HCT116 (cell line): ENCODE results near the gene IQGAP3.

Source experiments
- CEBPB ChIP-seq: IDR thresholded peaks from 2 replicates; pipeline ENCODE4 v1.6.1; 2012; ENCODE audit warnings: low read depth
- EZH2 ChIP-seq: fragments of 200-600 bp; sonication (generic); IDR thresholded peaks from 2 replicates; pipeline ENCODE4 v1.6.1; 2017; ENCODE audit warnings: antibody characterized with exemption, mixed run types
- JUND ChIP-seq: IDR thresholded peaks from 2 replicates; pipeline ENCODE4 v1.6.1; 2012
- SP1 ChIP-seq: IDR thresholded peaks from 2 replicates; pipeline ENCODE4 v1.6.1; 2012; ENCODE audit warnings: low read depth
- YY1 ChIP-seq: IDR thresholded peaks from 2 replicates; pipeline ENCODE4 v1.6.1; 2011; ENCODE audit warnings: low read length, low read depth, moderate library complexity, mild to moderate bottlenecking; ENCODE audit not compliant: insufficient replicate concordance; ENCODE audit errors: extremely low read depth
- ZFX ChIP-seq: fragments of 450-650 bp; IDR thresholded peaks from 2 replicates; pipeline ENCODE4 v1.6.1; 2017
- TF ChIP-seq, protein P1 (sequence below), 3 experiments: fragments of 200-600 bp in 1 of 3; sonication (generic) in 1 of 3; IDR thresholded peaks in 2 of 3; conservative IDR thresholded peaks in 1 of 3; 2 replicates each; pipeline ENCODE4 v1.5.1; 2012 to 2017; ENCODE audit warnings: low read depth in 2 of 3, low read length in 2 of 3, antibody characterized with exemption in 1 of 3, borderline replicate concordance in 1 of 3, control low read depth in 1 of 3, mild to moderate bottlenecking in 1 of 3, mixed read lengths in 1 of 3, mixed run types in 1 of 3, moderate library complexity in 1 of 3; ENCODE audit not compliant: insufficient read depth in 1 of 3
- TF ChIP-seq, protein P2 (sequence below): IDR thresholded peaks from 2 replicates; pipeline ENCODE4 v1.6.1; 2012; ENCODE audit warnings: low read depth
- TF ChIP-seq, protein P3 (sequence below): IDR thresholded peaks from 2 replicates; pipeline ENCODE4 v1.6.1; 2012

DNA sequence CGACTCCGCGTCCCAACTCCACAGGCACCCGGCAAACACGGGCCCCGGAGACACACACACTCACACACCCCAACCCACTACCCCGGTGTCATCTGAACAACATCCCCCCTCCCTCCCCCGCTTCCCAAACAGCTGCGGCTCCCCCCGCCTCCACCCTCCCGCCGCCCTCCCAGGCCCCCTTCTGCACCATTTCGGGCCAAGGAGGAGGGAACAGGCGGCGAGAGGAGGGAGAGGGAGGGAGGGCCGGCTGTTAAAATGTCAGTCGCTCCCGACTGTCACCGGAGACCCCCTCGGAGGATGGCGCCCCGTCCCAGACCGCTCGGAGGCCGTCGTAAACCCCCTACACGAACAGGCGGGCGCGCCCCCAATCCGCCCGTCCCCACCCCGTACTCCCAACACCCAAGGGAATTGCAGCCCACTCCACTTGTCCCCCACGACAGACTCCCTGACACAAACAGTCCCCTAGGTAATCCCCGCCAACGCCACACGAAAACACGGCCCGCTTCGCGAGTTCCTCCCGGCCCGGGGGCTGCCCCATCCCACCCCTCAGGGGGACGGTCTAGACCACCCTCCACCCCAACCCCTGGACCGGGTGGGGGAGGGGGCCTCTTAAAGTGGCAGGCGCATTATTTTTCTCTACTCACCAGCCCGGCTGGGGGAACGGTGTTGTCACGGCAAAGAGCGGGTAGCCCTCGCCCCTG lies 72.4 kb downstream of the IQGAP3 start:
- TF ChIP-seq, protein P1, sequence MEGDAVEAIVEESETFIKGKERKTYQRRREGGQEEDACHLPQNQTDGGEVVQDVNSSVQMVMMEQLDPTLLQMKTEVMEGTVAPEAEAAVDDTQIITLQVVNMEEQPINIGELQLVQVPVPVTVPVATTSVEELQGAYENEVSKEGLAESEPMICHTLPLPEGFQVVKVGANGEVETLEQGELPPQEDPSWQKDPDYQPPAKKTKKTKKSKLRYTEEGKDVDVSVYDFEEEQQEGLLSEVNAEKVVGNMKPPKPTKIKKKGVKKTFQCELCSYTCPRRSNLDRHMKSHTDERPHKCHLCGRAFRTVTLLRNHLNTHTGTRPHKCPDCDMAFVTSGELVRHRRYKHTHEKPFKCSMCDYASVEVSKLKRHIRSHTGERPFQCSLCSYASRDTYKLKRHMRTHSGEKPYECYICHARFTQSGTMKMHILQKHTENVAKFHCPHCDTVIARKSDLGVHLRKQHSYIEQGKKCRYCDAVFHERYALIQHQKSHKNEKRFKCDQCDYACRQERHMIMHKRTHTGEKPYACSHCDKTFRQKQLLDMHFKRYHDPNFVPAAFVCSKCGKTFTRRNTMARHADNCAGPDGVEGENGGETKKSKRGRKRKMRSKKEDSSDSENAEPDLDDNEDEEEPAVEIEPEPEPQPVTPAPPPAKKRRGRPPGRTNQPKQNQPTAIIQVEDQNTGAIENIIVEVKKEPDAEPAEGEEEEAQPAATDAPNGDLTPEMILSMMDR (IDR thresholded peaks at IDR 0.05 in 2 of 3, conservative IDR thresholded peaks at IDR 0.05 in 1 of 3; ENCODE audit: borderline replicate concordance in 1 of 3, insufficient read depth in 1 of 3, low read depth in 2 of 3, low read length in 2 of 3): no peak
- TF ChIP-seq, protein P2, sequence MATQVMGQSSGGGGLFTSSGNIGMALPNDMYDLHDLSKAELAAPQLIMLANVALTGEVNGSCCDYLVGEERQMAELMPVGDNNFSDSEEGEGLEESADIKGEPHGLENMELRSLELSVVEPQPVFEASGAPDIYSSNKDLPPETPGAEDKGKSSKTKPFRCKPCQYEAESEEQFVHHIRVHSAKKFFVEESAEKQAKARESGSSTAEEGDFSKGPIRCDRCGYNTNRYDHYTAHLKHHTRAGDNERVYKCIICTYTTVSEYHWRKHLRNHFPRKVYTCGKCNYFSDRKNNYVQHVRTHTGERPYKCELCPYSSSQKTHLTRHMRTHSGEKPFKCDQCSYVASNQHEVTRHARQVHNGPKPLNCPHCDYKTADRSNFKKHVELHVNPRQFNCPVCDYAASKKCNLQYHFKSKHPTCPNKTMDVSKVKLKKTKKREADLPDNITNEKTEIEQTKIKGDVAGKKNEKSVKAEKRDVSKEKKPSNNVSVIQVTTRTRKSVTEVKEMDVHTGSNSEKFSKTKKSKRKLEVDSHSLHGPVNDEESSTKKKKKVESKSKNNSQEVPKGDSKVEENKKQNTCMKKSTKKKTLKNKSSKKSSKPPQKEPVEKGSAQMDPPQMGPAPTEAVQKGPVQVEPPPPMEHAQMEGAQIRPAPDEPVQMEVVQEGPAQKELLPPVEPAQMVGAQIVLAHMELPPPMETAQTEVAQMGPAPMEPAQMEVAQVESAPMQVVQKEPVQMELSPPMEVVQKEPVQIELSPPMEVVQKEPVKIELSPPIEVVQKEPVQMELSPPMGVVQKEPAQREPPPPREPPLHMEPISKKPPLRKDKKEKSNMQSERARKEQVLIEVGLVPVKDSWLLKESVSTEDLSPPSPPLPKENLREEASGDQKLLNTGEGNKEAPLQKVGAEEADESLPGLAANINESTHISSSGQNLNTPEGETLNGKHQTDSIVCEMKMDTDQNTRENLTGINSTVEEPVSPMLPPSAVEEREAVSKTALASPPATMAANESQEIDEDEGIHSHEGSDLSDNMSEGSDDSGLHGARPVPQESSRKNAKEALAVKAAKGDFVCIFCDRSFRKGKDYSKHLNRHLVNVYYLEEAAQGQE: no peak
- TF ChIP-seq EZH2 (no peak), YY1 (no peak), SP1 (no peak), CEBPB (no peak), ZFX (no peak), JUND (no peak)
- TF ChIP-seq, protein P3, sequence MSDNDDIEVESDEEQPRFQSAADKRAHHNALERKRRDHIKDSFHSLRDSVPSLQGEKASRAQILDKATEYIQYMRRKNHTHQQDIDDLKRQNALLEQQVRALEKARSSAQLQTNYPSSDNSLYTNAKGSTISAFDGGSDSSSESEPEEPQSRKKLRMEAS: no peak
